22Rv1 (cell line): ENCODE data around the gene DSEL.
A peak's percentile ranks its signal among the peaks of the same experiment; 100 is the strongest.

ENCODE experiments used
- H3K27ac ChIP-seq: fragments of 450-650 bp; 2 replicates; pipeline ENCODE4 v1.5.1; 2017
- ZFX ChIP-seq: fragments of 450-650 bp; IDR thresholded peaks from 2 replicates; pipeline ENCODE4 v1.6.1; 2017; ENCODE audit warnings: antibody characterized with exemption, borderline replicate concordance
- TF ChIP-seq, protein P1 (sequence below): fragments of 450-650 bp; IDR thresholded peaks from 2 replicates; pipeline ENCODE4 v1.5.1; 2017; ENCODE audit warnings: mild to moderate bottlenecking

DSEL gene

DNA sequence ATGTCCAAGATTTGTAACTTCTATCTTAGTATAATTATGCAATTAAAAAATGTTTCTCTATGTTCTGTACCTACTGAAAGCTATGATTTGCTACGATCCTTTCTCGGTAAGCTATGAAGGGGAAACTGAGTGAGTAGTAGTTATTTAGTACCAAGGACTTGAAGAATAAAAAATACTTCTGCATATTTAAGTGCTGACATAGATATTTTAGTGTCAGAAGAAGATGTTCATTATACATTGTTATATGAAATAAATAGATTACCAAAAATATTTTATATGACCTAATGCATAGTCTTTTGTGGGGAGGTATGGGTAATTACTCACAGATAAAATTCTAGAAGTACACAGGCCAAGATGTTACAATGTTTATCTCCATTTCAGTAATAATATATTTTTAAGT lies 39.0 kb downstream of the DSEL start:
- H3K27ac ChIP-seq: no peak overlapping the region
- TF ChIP-seq, protein P1, sequence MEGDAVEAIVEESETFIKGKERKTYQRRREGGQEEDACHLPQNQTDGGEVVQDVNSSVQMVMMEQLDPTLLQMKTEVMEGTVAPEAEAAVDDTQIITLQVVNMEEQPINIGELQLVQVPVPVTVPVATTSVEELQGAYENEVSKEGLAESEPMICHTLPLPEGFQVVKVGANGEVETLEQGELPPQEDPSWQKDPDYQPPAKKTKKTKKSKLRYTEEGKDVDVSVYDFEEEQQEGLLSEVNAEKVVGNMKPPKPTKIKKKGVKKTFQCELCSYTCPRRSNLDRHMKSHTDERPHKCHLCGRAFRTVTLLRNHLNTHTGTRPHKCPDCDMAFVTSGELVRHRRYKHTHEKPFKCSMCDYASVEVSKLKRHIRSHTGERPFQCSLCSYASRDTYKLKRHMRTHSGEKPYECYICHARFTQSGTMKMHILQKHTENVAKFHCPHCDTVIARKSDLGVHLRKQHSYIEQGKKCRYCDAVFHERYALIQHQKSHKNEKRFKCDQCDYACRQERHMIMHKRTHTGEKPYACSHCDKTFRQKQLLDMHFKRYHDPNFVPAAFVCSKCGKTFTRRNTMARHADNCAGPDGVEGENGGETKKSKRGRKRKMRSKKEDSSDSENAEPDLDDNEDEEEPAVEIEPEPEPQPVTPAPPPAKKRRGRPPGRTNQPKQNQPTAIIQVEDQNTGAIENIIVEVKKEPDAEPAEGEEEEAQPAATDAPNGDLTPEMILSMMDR: no peak
- TF ChIP-seq ZFX: no peak

DNA sequence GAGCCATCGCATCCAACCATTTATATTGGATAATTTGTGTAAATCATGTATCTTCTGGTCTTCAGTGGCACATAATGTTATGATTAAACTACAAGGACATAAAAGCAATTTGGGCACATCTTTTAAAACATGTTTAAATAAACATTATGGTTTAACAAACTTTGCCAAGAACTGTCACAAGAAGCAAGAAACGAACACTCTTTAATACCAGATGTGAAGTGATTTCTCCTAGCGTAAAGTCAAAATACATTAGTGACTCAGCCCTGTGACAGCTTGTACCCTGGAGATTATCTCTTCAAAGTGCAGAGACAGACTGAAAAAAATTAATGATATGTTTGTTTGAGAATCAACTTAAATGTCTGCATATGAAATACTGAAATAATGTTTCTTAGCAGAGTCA lies 39.9 kb downstream of the DSEL start:
- TF ChIP-seq, protein P1: no peak
- no peak for TF ChIP-seq ZFX
- no peak overlapping the region for H3K27ac ChIP-seq

DNA sequence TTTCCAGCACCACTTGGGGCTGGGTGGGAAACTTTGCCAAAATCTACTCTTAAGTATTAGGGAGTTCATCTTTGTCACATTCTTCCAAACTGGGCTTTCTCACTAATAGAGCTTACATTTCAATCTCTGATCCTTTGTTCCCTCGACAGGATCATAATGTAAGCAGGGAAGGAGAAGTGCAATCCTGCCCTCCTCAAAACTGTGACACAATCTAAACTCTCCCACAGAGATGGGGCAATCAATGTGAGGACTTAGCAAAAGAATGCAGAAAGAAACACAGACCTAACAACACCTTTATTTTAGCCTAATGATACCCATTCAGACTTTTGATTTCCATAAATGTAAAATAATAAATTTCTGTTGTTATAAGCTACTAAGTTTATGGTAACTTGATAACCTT lies 40.8 kb downstream of the DSEL start:
- TF ChIP-seq, protein P1: no peak
- TF ChIP-seq ZFX: no peak
- no peak overlapping the region for H3K27ac ChIP-seq

DNA sequence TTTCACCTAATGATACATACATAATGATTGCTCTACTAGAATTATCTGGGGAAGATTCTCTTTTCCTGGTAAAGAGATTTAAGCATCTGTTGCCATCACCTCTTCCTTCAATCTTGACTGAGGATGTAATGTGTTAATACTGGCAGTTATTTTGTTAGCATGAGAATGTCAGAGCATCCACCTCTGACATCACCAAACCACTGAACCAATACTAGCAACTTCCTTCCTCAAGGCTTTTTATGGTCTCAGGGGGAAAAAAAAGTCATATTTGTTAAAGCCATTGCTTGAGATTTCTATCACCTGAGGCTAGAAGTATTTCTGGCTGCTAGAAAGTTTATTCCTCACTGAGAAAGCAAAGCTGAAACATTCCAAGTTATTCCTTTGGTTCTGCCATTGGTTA lies 48.5 kb downstream of the DSEL start:
- no peak overlapping the region for H3K27ac ChIP-seq
- TF ChIP-seq, protein P1: no peak
- no peak for TF ChIP-seq ZFX

DNA sequence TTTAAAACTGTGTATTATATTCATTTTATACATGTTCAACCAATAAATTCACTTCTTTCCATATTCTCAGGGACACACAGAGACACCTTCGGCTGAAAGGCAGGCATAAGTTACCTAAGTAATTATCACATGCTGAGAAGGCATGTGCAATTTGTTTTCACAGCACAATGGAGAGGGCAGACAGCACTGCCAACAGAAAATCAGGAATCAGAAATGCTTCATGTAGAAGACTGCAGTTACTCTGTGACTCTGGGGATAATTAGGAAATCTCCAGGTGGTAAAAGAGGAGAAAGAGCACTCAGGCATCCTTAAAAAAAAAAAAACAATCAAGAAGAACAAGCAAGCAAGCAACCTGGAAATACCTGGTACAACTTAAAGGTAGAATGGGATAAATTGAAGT lies 49.3 kb downstream of the DSEL start:
- no peak for TF ChIP-seq ZFX
- TF ChIP-seq, protein P1: no peak
- no peak overlapping the region for H3K27ac ChIP-seq

DNA sequence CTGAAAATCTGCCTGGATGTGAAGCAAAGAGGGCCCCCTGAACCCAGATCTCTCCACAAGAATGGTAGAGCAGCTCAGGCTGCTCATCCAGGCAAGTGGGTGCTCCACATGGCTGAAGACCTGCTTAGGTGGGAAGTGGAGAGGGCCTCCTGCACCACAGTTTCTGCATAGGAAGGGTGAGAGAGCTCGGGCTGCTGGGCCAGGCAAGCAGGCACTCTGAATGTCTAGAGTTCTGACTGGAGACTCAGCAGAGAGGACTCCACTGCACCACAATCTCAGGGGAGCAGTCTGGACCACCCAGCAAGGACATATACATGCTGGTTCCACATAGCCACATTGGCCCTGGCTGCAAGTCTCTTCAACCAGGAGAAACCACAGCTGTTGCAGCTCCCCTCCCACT lies 52.0 kb downstream of the DSEL start:
- no peak overlapping the region for H3K27ac ChIP-seq
- TF ChIP-seq ZFX: no peak
- TF ChIP-seq, protein P1: no peak

DNA sequence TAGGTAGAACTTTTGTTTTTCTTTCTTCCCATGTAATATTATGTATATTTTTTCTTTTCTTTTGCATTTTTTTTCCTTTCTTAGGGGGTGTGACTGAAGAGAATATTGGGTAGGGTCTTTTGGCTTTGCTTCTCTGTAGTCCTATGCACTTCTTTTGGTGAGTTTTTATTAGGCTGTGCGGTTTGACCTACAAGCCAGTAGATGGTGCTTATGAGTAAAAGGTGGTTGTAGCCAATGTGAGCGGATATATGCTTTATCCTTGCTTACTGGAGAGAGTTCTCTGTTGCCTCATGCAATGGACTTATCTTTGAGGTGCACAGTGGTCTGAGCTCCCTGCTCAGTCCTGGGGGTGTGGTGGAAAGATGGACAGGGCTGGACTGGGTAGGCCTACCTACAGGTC lies 52.7 kb downstream of the DSEL start:
- H3K27ac ChIP-seq: no peak overlapping the region
- no peak for TF ChIP-seq ZFX
- TF ChIP-seq, protein P1: peak; percentile 44
